Measurements from ENCODE around the gene CARMIL3.
"Not testable (repeated sequence)": the region's sequence is repeated elsewhere in the genome, so short reads cannot be mapped to it uniquely, and the experiment has no call there.

The CARMIL3 gene

DNA sequence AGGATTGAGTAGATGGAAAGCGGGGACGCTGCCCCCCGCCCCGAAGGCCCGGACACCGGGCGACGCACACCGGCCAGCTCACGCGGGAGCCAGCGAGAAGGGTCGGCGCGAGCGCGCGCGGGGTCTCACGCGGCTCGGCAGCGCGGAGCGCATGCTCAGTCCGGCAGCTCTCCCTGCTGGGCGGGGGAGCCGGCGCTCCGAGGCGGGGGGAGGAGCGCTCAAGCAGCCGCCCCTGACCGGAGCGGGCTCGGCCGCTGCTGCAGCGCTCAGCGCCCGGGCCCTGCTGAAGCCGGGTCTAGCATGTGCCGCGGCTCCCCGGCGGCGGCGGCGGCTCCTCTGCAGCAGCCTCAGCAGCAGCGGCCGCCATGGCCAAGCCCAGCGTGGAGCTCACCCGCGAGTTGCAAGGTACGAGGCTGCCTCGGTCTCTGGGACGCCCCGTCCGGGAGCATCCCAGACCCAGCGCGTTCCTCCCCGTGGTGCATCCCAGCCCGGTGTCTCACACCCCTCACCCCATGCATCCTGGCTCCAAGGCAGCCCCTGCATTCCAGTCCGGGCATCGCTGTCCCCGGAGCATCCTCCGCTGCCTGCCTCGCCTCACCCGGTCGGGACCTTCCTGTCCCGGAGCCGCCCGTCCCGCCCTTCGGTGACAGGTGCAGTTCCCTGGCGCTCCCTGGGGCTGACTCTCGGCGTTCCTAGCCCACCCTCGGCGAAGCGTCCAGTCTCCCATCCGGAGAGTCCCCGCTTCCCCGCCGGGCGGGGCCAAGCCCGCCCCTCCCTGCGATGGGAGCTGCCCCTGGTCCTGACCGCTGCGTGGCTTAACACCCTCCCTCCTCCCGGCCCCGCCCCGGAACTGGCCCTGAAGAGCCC lies at the start of gene CARMIL3:
TSS of gene CARMIL3 (plus strand) at position 221 of the 867 bp plus-strand sequence. CDS start at position 366, 145 bp downstream.
- peak; percentile 65 for DNase-seq

GRCh38 chr14:24006471-24006816 lies 45.4 kb upstream of the CARMIL3 start:
- DNase-seq: not testable (repeated sequence)

GRCh38 chr14:24006817-24007652 lies 44.8 kb upstream of the CARMIL3 start:
- DNase-seq: peak; percentile 66

- no peak for DNase-seq
Observed at GRCh38 chr14:24011051-24011450, 40.8 kb upstream of the CARMIL3 start.

DNA sequence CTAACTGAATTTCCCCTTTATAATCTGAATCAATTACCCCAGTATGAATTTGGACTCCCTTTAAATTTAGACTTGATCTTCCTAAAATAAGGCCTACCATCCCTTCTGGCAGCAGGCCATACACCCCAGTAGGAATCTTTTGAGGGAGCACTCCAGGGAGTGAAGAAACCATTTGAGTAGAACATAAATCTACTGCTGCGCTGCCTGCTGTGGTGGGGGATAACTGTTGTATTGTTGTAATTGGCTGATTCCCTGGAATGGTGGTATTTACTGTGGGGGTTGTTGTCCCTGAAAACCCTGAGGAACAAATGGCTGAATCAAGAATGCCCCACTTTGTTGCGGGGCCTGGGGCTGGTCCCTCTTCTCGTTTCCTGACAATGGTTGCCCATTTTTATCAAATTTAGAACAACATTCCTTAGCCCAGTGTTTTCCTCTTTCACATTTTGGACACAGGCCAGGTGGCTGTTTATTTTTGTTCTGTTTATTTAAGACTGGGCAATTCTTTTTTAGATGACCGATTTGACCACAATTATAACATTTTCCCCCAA lies 39.0 kb upstream of the CARMIL3 start:
- DNase-seq: not testable (repeated sequence)

GRCh38 chr14:24013654-24014514 lies 37.9 kb upstream of the CARMIL3 start:
- peak; percentile 77 for DNase-seq

DNA sequence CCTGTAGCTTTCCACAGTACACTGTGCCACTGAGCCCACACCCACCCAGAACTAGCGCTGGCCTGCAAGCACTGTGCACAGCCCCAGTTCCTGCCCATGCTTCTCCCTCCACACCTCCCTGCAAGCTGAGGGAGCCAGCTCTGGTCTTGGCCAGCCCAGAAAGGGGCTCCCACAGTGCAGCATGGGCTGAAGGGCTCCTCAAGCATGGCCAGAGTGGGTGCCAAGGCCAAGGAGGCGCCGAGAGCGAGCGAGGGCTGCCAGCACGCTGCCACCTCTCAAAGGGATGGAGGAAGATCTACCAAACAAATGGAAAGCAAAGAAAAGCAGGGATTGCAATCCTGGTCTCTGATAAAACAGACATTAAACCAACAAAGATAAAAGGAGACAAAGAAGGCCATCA lies 36.1 kb upstream of the CARMIL3 start:
- not testable (repeated sequence) for DNase-seq

DNA sequence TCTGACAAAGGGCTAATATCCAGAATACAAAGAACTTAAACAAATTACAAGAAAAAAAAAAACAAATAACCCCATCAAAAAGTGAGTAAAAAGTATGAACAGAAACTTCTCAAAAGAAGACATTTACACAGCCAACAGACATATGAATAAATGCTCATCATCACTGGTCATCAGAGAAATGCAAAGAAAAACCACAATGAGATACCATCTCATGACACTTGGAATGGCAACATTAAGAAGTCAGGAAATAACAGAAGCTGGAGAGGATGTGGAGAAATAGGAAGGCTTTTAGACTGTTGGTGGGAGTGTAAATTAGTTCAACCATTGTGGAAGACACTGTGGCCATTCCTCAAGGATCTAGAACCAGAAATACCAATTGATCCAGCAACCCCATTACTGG lies 32.8 kb upstream of the CARMIL3 start:
- not testable (repeated sequence) for DNase-seq

DNA sequence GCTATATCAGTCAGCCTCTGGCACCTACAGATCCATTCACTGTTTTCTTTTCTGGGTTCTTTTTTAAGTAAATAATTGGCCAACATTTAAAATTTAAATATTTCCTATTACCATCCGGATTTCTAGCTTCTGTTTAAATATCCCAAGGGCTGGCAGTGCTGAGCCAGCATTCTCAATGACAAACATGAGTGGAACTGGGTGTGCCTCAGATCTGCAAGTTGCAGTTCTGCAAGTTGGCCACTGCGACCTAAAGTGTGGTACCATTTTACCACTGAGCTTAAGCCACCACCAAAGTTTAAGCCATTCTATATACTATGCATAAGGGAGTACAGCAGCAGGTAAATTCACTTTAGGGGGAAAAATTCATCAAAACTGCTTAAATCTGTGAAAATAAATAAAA lies 31.9 kb upstream of the CARMIL3 start:
- DNase-seq: not testable (repeated sequence)

DNA sequence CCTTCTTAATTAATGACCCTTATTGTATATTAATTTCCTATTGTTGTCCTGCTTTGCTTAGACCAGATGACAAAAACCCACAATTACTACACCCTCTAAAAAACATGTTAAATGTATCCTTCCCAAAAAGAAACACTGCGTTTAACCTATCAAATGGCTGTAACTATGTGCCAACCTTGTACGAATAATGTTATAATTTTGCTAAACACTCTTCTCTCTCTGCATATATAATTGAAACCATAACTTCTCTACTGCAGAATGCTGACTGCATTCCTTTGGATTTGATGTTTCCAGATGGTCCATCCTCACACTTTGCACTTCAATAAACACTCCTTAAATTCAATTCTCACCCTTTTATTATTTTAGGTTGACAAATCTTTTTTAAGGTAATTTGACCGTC lies 31.3 kb upstream of the CARMIL3 start:
- DNase-seq: not testable (repeated sequence)

- DNase-seq: not testable (repeated sequence)
Observed at GRCh38 chr14:24024939-24025418, 26.8 kb upstream of the CARMIL3 start.

GRCh38 chr14:24029687-24030086 lies 22.1 kb upstream of the CARMIL3 start:
- not testable (repeated sequence) for DNase-seq

GRCh38 chr14:24031331-24031730 lies 20.5 kb upstream of the CARMIL3 start:
- not testable (repeated sequence) for DNase-seq

DNA sequence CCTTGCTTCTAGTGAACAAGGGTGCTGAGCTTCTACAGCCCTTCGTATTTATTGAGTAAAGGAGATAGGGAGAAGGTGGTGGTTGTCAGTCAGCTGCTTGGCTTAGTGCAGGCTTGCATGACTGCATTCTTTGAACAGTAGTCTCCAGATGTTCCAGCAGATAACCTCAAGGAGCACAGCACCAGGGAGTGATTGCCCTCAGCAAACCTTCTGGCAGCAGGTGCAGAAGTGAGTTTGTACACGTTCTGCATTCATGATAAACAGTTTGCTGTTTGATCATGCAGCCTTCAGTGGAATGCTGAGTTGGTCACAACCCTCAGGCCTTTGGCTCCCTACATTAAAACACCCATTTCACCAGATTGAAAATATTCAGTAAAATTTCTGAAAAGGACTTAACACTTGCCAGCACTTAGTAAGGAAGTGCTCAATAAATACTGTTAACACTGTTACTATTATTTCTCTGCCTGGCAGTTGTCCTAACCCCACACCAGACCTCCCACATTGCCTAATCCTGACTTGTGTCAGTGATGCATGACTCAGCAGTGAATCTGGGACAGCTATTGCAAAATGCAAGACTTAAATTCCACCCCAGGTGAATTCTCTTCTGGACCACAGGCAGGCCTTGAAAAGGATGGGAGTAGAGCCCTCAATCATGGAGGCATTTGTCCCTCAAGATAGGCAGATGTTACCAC lies 18.9 kb upstream of the CARMIL3 start:
- DNase-seq: no peak

DNA sequence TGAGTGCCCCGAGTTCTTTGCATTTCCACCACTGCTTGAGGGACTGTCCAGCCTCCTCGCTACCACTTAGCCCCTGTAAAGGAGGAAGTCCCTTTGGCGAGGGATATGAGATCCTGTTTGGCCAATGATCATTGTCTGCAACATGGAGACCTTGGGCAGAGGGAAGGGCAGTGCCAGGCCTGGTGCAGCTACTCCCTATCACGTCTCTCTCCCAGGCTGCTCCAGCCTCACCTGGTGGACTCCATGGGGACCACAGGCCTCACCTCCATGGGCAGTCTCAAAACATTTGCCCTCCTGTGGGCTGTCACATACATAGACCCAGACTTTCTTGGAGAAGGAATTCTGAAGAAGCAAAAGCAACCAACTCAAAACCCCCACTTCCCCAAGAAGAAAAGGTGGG lies 16.0 kb upstream of the CARMIL3 start:
- DNase-seq: not testable (repeated sequence)

DNA sequence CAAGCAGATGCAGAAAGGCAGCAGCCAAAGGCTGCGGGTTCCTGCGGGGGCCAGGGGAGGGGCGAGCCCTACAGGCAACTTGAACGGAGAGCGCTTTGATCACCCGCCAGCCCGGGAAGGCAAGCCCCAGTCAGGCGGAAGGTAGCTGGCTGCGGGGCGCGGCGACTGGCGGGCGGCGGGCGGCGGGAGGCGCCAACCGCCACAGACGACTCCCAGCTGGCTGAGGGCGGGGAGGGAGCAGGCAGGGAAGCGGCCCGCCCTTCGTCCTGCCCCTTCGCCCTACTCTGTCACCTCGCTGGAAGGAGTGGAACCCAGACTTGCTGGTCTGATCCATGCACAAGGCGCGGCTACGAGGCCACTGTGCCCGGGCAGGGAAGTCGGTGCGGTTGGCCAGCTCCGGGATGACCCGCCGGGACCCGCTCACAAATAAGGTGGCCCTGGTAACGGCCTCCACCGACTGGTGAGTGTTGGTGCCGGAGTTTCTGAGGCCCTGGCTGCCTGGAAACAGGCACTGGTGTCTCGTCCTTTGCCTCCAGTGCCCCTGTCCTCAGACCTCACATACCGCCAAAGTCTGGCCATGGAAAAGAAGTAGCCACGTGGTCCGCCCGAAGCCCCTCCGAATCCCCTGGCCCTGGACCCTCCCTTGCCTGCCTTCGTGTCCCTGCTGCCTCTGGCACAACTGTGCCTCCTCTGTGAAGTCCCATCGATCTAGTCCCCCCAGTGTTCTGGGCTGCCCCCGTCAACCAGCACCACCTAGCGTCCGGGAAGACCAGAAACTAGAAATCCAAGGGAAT lies 15.4 kb upstream of the CARMIL3 start:
- DNase-seq: peak; percentile 76

- not testable (repeated sequence) for DNase-seq
Observed at GRCh38 chr14:24036963-24037657, 14.7 kb upstream of the CARMIL3 start.

GRCh38 chr14:24037658-24038037 lies 14.2 kb upstream of the CARMIL3 start:
- no peak for DNase-seq

GRCh38 chr14:24038686-24039085 lies 13.1 kb upstream of the CARMIL3 start:
- DNase-seq: no peak

GRCh38 chr14:24040692-24041091 lies 11.1 kb upstream of the CARMIL3 start:
- no peak for DNase-seq

All from activated CD4-positive, alpha-beta T cell treated with anti-CD3 and anti-CD28 coated beads, Interleukin-2, amount 50 U/mL, for 16 hours (primary cell).